T47D (cell line): ENCODE data around the gene LSM8.
"Not testable (repeated sequence)": the region's sequence is repeated elsewhere in the genome, so short reads cannot be mapped to it uniquely, and the experiment has no call there.

ENCODE experiments used
- DNase-seq, 2 experiments: peaks; one replicate each; pipeline versions ENCODE4 v3.0.0 to v3.0.0-alpha.2; 2011 to 2012; ENCODE audit warnings: low read depth in 1 of 2, low spot score in 1 of 2
- JUND ChIP-seq: IDR thresholded peaks from 2 replicates; pipeline ENCODE4 v1.6.1; 2012; ENCODE audit warnings: low read depth
- in situ Hi-C: cut with HindIII; loops from 2 replicates; pipeline ENCODE4 v1.10.0; 2016; ENCODE audit warnings: low sequenced_read_pairs, low pct_unique_long_range_greater_than_20kb

LSM8 gene

GRCh38 chr7:118183786-118184564, at the start of gene LSM8:
TSS of gene LSM8 (plus strand) at chr7:118184164. CDS start at chr7:118184224, 60 bp downstream.
- no peak for TF ChIP-seq JUND
- DNase-seq, result peak; percentile 74 to 97
- in situ Hi-C loops, result no loop called here

GRCh38 chr7:118134420-118134819, 49.5 kb upstream of the LSM8 start:
- DNase-seq, in situ Hi-C loops: not testable (repeated sequence)

DNA sequence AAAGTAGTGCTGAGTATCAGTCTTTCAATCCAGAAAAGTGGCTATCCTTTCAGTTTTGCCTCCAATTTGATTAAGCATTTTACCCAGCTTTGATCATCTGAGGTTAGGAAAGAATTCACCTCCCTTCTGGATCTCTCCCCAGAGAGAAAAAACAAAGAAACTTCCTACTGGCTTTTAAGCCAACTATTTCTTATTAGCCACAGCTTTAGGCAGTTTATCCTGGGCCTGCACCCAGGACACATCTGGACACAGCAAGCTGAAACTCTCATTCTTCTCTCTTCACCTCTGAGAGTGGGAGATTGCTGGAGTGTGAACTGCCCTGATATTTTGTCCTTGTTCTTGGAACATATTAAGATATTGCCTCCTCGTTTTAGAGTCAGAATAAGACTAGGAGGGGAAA, 43.5 kb upstream of the LSM8 start:
- in situ Hi-C loops, result no loop called here
- DNase-seq, result no peak
- no peak for TF ChIP-seq JUND

- no peak for TF ChIP-seq JUND
- in situ Hi-C loops, result no loop called here
- DNase-seq, result no peak
Observed at GRCh38 chr7:118142012-118142411, 42.0 kb upstream of the LSM8 start.

- in situ Hi-C loops, result no loop called here
- DNase-seq, result peak in 1 of 2 experiments; percentile 10
- TF ChIP-seq JUND, result no peak
Observed at GRCh38 chr7:118148930-118149329, 35.0 kb upstream of the LSM8 start.

GRCh38 chr7:118149394-118149793, 34.6 kb upstream of the LSM8 start:
- TF ChIP-seq JUND, result no peak
- in situ Hi-C loops, result no loop called here

DNA sequence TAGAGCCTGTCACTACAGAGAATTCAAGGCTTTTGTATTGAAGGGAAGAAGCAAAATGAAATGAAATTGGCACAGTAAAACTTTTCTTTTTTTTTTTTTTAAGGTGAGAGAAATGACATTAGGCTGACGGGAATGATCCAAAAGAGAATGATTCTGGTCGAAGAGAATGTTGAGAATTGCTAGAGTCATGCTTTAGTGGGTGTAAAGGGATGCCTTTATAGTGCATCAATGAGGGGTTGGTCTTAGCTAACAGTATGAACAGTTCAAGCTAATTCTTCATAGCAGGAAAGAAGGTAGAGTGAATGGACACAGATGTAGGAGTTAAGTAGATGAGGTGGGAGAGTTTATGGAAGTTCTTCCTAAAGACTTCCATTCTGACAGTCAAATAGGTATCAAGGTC, 32.3 kb upstream of the LSM8 start:
- in situ Hi-C loops, result no loop called here
- no peak for TF ChIP-seq JUND
- DNase-seq, result no peak

More at GRCh38 chr7:118149394-118149793, 34.6 kb upstream of the LSM8 start:
- DNase-seq, result no peak

- in situ Hi-C loops, result no loop called here
- no peak for TF ChIP-seq JUND
- no peak for DNase-seq
Observed at GRCh38 chr7:118152149-118152548, 31.8 kb upstream of the LSM8 start.

DNA sequence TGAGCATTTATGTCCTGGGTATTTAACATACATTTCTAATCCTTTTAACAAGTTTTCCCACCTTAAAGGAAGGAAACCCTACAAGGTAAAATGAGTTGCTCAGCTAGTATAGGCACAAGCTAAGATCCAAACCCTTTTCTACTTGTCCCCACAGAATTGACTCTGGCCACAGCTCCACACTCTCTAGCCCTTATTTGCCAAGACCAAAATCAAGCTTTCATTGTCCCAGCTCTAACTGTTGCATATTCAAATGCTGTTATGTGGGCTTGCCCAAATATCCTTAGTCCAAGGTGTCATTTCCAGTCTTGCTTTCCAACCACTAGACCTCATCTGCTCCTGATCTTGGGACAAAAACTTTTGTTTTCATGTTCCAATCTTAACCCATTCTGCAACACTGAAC, 31.3 kb upstream of the LSM8 start:
- no peak for DNase-seq
- in situ Hi-C loops, result no loop called here
- TF ChIP-seq JUND, result no peak

GRCh38 chr7:118153551-118154177, 30.3 kb upstream of the LSM8 start:
- in situ Hi-C loops, result no loop called here
- no peak for TF ChIP-seq JUND
- DNase-seq, result peak in 1 of 2 experiments; percentile 61

- peak in 1 of 2 experiments; percentile 10 for DNase-seq
- no peak for TF ChIP-seq JUND
- in situ Hi-C loops, result no loop called here
Observed at GRCh38 chr7:118158766-118159165, 25.2 kb upstream of the LSM8 start.

- TF ChIP-seq JUND, result no peak
- in situ Hi-C loops, result no loop called here
- no peak for DNase-seq
Observed at GRCh38 chr7:118169146-118169545, 14.8 kb upstream of the LSM8 start.

DNA sequence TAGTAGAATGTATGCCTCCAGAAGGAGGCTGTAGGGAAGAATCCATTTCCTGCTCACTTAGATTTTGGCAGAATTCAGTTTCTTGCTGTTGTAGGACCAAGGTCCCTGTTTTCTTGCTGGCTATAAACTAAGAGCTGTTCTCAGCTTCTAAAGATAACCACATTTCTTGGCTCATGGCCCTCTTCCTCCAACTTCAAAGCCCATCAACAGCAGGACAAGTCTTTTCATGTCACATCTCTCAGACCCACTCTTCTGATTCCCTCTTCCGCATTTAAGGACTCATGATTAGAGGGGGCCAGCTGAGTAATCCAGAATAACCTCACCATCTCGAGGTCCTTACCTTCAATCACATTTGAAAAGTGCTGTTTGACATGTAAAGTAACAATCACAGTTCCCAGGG, 8.2 kb upstream of the LSM8 start:
- in situ Hi-C loops, result no loop called here

More for the DNA sequence above, 8.2 kb upstream of the LSM8 start:
- no peak for DNase-seq
- TF ChIP-seq JUND, result no peak
